Upper lobe of left lung (tissue), 4 donors: ENCODE data around the gene DNER.

Source experiments
- EP300 ChIP-seq, 4 donors: sonication (generic); formaldehyde crosslinking; IDR thresholded peaks; one replicate each; pipeline ENCODE4 v1.5.1; 2017; ENCODE audit warnings: antibody characterized with exemption in 4 of 4, control low read depth in 2 of 4
- POLR2A ChIP-seq, 4 donors: fragments of 450-650 bp; IDR thresholded peaks; one replicate each; pipeline ENCODE4 v1.5.1; 2016 to 2017; ENCODE audit warnings: antibody characterized with exemption in 4 of 4, mild to moderate bottlenecking in 2 of 4
- POLR2AphosphoS5 ChIP-seq, 2 donors: sonication (generic); formaldehyde crosslinking; IDR thresholded peaks; one replicate each; pipeline ENCODE4 v1.5.1; 2017; ENCODE audit warnings: antibody characterized with exemption in 2 of 2
- TF ChIP-seq, protein P1 (sequence below), 6 experiments: fragments of 450-650 bp in 4 of 6; fragments of 200-600 bp in 2 of 6; sonication (generic) in 2 of 6; IDR thresholded peaks; one replicate each; pipeline ENCODE4 v1.5.1; 2016 to 2019; ENCODE audit warnings: antibody characterized with exemption in 6 of 6

DNA sequence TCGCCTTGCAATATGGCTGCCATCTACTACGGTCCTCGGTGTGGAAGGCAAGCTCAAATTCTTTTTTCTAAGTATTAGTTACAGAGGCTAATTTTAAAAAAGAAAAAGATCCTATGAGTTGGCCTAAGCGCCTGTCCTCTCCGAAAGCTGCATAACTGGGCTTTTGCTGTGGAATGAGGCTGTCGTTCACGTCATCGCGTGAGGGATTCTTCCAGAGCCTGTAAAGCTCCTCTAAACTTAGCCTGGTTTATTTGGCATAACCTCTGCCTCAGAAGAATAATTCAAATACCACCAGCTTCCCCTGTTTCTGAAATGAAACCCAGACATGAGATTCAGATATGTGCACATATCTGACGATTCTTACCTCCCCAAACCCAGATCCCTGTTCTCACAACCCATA is 187.4 kb downstream of the DNER start:
- TF ChIP-seq, protein P1, sequence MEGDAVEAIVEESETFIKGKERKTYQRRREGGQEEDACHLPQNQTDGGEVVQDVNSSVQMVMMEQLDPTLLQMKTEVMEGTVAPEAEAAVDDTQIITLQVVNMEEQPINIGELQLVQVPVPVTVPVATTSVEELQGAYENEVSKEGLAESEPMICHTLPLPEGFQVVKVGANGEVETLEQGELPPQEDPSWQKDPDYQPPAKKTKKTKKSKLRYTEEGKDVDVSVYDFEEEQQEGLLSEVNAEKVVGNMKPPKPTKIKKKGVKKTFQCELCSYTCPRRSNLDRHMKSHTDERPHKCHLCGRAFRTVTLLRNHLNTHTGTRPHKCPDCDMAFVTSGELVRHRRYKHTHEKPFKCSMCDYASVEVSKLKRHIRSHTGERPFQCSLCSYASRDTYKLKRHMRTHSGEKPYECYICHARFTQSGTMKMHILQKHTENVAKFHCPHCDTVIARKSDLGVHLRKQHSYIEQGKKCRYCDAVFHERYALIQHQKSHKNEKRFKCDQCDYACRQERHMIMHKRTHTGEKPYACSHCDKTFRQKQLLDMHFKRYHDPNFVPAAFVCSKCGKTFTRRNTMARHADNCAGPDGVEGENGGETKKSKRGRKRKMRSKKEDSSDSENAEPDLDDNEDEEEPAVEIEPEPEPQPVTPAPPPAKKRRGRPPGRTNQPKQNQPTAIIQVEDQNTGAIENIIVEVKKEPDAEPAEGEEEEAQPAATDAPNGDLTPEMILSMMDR (IDR thresholded peaks at IDR 0.05): no peak
- no peak for TF ChIP-seq POLR2A (IDR thresholded peaks at IDR 0.05)
- no peak for TF ChIP-seq POLR2AphosphoS5 (IDR thresholded peaks at IDR 0.05)
- no peak for TF ChIP-seq EP300 (IDR thresholded peaks at IDR 0.05)
